Stimulated activated CD4-positive, alpha-beta T cell treated with anti-CD3 and anti-CD28 coated beads, Interleukin-2, amount 100 ng/mL, for 4 hours (primary cell): ENCODE measurements around the gene WTIP.

Experiments used
- DNase-seq: peaks from one replicate; pipeline ENCODE4 v3.0.0-alpha.2; 2020; ENCODE audit warnings: low read depth

Gene WTIP

DNA sequence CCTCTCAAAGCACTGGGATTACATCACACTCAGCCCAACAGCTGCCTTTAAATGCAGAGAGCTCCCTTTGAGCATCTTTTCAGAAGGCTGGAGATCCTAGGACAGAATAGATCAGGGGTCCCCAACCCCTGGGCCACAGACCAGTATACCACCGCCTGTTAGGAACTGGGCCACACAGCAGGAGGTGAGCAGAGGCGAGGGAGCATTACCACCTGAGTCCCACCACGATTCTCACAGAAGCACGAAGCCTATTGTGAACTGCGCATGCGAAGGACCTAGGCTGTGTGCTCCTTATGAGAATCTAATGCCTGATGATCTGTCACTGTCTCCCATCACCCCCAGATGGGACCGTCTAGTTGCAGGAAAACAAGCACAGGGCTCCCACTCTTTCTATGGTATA is 2.2 kb upstream of the WTIP start:
- DNase-seq, result no peak

GRCh38 chr19:34480491-34480890 is 1.1 kb upstream of the WTIP start:
- DNase-seq, result no peak

- DNase-seq, result no peak
Observed at GRCh38 chr19:34481861-34482379, 362 bp downstream of the WTIP start.

DNA sequence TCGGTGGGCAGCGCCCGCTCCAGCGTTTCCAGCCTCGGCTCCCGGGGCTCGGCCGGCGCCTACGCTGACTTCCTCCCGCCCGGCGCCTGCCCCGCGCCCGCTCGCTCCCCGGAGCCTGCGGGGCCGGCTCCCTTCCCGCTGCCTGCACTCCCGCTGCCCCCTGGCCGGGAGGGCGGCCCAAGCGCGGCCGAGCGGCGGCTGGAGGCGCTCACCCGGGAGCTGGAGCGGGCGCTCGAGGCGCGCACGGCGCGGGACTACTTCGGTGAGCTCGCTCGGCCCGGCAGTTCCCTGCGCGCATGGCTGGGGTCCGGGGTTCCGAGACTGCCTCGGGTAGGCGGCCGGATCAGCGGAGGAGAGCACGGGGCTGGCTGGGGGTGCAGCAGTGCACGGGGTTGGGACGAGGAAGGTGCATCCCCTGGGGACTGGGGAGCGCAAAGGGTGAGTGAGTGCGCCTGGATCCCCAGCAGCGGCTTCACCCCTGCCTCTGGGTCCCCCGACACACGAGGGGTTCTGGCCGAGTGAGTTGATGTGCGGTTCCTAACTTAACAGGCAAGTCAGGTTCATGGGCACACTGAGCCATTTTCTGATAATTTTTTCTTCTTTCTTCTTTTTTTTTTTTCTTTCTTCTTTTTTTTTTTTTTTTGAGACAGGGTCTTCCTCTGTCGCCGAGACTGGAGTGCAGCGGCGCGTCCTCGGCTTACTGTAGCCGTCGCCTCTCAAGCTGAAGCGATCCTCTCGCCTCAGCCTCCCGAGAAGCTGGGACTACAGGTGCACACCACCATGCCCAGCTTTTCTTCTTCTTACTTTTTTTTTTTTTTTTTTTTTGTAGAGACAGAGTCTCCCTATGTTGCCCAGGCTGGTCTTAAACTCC is 1.1 kb downstream of the WTIP start:
- DNase-seq, result no peak

GRCh38 chr19:34484328-34484727 is 2.8 kb downstream of the WTIP start:
- no peak for DNase-seq

- no peak for DNase-seq
Observed at GRCh38 chr19:34485831-34486230, 4.3 kb downstream of the WTIP start.

- no peak for DNase-seq
Observed at GRCh38 chr19:34487651-34488051, 6.1 kb downstream of the WTIP start.

DNA sequence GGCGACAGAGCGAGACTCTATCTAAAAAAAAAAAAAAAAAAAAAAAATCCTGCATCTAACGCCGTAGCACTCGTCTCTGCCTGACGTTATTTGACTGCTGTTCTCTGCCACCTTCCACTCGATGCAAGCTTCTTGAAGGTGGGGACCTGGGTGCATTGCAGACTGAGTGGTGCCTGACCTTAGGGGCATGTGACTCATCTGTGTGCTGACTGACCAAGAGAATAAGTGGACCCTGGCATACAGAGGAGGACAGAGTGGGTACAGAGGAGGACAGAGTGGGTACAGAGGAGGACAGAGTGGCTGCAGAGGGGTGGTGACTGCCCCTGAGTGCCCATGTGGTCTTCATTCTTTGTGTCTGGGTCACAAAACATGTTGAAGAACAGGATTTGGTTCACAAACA is 7.6 kb downstream of the WTIP start:
- DNase-seq, result no peak

- DNase-seq, result no peak
Observed at GRCh38 chr19:34490141-34490766, 8.7 kb downstream of the WTIP start.

GRCh38 chr19:34493038-34493648 is 11.6 kb downstream of the WTIP start:
- no peak for DNase-seq

- no peak for DNase-seq
Observed at GRCh38 chr19:34493649-34494044, 12.1 kb downstream of the WTIP start.

- DNase-seq, result no peak
Observed at GRCh38 chr19:34494601-34495000, 13.0 kb downstream of the WTIP start.

DNA sequence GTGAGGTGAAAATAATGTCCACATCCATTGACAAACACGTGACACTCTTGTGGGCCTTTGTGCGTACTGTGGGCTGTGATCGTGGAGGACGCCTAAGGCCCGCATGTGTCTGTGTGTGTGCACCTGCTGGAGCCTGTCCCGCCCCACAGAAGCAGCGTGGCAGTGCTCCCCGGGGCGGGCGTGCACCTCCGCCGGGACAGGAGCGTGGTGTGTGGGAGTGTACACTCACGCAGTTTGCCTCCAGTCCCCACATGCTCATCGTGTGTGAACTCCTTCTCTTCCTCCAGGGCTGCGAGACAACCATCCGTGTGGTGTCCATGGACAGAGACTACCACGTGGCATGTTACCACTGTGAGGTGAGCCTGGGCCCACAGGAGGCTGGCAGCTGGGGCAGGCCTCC is 13.9 kb downstream of the WTIP start:
- DNase-seq, result no peak

GRCh38 chr19:34497112-34497805 is 15.7 kb downstream of the WTIP start:
- DNase-seq, result no peak

DNA sequence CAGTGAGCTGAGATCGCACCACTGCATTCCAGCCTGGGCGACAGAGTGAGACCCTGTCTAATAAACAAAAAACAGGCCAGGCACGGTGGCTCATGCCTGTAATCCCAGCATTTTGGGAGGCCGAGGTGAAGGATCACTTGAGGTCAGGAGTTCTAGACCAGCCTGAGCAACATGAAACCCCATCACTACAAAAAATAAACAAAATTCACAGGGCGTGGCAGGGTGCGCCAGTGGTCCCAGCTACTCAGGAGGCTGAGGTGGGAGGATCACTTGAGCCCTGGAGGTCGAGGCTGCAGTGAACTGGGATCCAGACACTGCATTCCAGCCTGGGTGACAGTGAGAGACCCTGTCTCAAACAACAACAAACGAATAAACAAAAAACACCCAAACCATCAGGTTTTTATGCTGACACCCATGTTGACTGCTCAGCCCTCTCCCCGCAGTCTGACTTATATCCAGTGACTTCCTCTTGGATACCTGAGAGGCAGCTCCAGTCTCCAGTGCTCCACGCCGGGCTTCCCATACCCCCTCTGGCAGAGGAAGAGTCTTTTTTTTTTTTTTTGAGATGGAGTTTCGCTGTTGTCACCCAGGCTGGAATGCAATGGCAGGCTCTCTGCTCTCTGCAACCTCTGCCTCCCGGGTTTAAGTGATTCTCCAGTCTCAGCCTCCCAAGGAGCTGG is 17.7 kb downstream of the WTIP start:
- no peak for DNase-seq

- no peak for DNase-seq
Observed at GRCh38 chr19:34500656-34501120, 19.1 kb downstream of the WTIP start.

GRCh38 chr19:34501339-34502320 is 20.1 kb downstream of the WTIP start:
- peak; percentile 70 for DNase-seq

- DNase-seq, result no peak
Observed at GRCh38 chr19:34502582-34503411, 21.2 kb downstream of the WTIP start.

- no peak for DNase-seq
Observed at GRCh38 chr19:34503531-34504272, 22.1 kb downstream of the WTIP start.
